ENCODE measurements around the gene GLB1L3. TPM values are rescaled to one million over a fixed set of nuclear protein-coding genes. Genes with fewer than 3 reads are reported as not detected.

GLB1L3 gene
- total and polyA plus RNA-seq, 2 of the 4 experiments (the other 2 are of a cell fraction) = not detected

DNA sequence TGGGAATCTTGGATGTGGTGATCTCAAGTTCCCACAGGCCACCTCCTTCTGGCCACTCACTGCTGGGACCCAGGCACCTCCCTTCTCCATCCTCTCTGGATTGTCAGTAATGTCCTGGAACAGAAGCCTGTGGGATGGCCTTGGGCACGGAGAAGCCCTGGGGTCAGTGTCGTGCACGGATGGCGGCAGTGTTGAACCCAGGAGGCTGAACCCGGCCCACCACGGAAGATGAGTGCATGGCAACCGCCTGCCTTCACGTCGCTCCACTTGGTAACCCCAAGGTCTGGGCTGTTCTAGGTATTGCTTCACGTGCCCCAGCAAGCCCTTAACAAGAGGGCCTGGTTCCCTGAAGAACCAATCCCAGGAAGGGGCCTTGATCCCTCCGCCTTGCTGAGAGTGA lies 30.1 kb upstream of the GLB1L3 start:
- no peaks in the 10 kb centered on the region for H3K27me3 ChIP-seq (ENCODE audit: control insufficient read depth, insufficient read depth, low read length)
- dilution Hi-C loops (cut with HindIII; ENCODE audit: low sequenced_read_pairs, unreplicated experiment) (no loop called here), in situ Hi-C loops (cut with MboI; ENCODE audit: low sequenced_read_pairs) (no loop called here), intact Hi-C loops (cut with micrococcal nuclease) (no loop called here)
- no peak overlapping the region for H3K56ac ChIP-seq (ENCODE audit: extremely low read depth, insufficient read depth, low read length)
- no peak overlapping the region for H4K8ac ChIP-seq (ENCODE audit: low read depth in 2 of 2, low read length in 2 of 2)
- no peak for ATAC-seq (ENCODE audit: low read depth)
- BruUV-seq (replicated peaks) = no TSS peak
- peaks cover 67% of the 10 kb centered on the region for H3K36me3 ChIP-seq (ENCODE audit: control insufficient read depth, insufficient read depth, low read length)
- H4K5ac ChIP-seq (ENCODE audit: low read depth, low read length) = no peak overlapping the region
- H3K4me2 ChIP-seq (ENCODE audit: low read depth, low read length) = no peak overlapping the region
- TF ChIP-seq CHD1 (IDR thresholded peaks at IDR 0.05; ENCODE audit: low read depth, low read length) (no peak), SMC3 (IDR thresholded peaks at IDR 0.05; ENCODE audit: low read depth, low read length) (no peak), RFX5 (IDR thresholded peaks at IDR 0.05; ENCODE audit: low read depth, low read length) (no peak), CEBPB (IDR thresholded peaks at IDR 0.05; ENCODE audit: low read depth, low read length) (no peak), BHLHE40 (IDR thresholded peaks at IDR 0.05; ENCODE audit: low read depth, low read length) (no peak), FOS (IDR thresholded peaks at IDR 0.05; ENCODE audit: low read depth, low read length) (no peak), RAD21 (IDR thresholded peaks at IDR 0.05; ENCODE audit: low read length) (no peak), MAFK (IDR thresholded peaks at IDR 0.05; ENCODE audit: low read depth, low read length) (no peak), NFE2L2 (IDR thresholded peaks at IDR 0.05; ENCODE audit: low read depth, low read length) (no peak), POLR2A (IDR thresholded peaks at IDR 0.05; ENCODE audit: low read depth, low read length) (no peak), RCOR1 (IDR thresholded peaks at IDR 0.05; ENCODE audit: insufficient replicate concordance, low read length) (no peak)
- TF ChIP-seq, protein P1, sequence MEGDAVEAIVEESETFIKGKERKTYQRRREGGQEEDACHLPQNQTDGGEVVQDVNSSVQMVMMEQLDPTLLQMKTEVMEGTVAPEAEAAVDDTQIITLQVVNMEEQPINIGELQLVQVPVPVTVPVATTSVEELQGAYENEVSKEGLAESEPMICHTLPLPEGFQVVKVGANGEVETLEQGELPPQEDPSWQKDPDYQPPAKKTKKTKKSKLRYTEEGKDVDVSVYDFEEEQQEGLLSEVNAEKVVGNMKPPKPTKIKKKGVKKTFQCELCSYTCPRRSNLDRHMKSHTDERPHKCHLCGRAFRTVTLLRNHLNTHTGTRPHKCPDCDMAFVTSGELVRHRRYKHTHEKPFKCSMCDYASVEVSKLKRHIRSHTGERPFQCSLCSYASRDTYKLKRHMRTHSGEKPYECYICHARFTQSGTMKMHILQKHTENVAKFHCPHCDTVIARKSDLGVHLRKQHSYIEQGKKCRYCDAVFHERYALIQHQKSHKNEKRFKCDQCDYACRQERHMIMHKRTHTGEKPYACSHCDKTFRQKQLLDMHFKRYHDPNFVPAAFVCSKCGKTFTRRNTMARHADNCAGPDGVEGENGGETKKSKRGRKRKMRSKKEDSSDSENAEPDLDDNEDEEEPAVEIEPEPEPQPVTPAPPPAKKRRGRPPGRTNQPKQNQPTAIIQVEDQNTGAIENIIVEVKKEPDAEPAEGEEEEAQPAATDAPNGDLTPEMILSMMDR (conservative IDR thresholded peaks at IDR 0.05; ENCODE audit: low read depth, low read length) = no peak
- TF ChIP-seq, protein P2, sequence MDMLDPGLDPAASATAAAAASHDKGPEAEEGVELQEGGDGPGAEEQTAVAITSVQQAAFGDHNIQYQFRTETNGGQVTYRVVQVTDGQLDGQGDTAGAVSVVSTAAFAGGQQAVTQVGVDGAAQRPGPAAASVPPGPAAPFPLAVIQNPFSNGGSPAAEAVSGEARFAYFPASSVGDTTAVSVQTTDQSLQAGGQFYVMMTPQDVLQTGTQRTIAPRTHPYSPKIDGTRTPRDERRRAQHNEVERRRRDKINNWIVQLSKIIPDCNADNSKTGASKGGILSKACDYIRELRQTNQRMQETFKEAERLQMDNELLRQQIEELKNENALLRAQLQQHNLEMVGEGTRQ (IDR thresholded peaks at IDR 0.05; ENCODE audit: low read depth, low read length) = no peak
- H2BK20ac ChIP-seq (ENCODE audit: low read depth, low read length) = no peak overlapping the region
- no peak overlapping the region for H2AFZ ChIP-seq (replicated peaks; ENCODE audit: low read length, poor library complexity)
- no peak overlapping the region for H2AK9ac ChIP-seq (replicated peaks; ENCODE audit: low read depth, low read length, poor library complexity)
- H3K4ac ChIP-seq (ENCODE audit: low read depth, low read length) = no peak overlapping the region
- no peak overlapping the region for H2BK5ac ChIP-seq (ENCODE audit: low read depth, low read length, poor library complexity, severe bottlenecking)
- H2BK120ac ChIP-seq (ENCODE audit: low read depth, low read length) = no peak overlapping the region
- H4K20me1 ChIP-seq (ENCODE audit: insufficient read depth, low read length) = no peaks in the 10 kb centered on the region
- no peak overlapping the region for H3K4me3 ChIP-seq (ENCODE audit: insufficient read depth, low read depth, low read length)
- H3K79me1 ChIP-seq (ENCODE audit: low read depth in 1 of 2, low read length in 2 of 2) = no peaks in the 10 kb centered on the region; a peak in 1 of 4 replicates
- POLR2A ChIA-PET (ENCODE audit: unreplicated experiment) = no interaction called here
- no peak overlapping the region for H4K91ac ChIP-seq (ENCODE audit: insufficient read depth, low read depth, low read length)
- H3K23ac ChIP-seq (ENCODE audit: low read depth, low read length) = no peak overlapping the region
- CTCF ChIA-PET = no interaction called here
- H3K9me3 ChIP-seq (ENCODE audit: control insufficient read depth, insufficient read depth, low read length) = no peaks in the 10 kb centered on the region
- H3K9me1 ChIP-seq (ENCODE audit: insufficient read depth, low read length) = no peaks in the 10 kb centered on the region; the same call in 1 of the 2 replicates
- H2BK15ac ChIP-seq (ENCODE audit: low read depth, low read length) = no peak overlapping the region
- no peak overlapping the region for H3K9ac ChIP-seq (ENCODE audit: low read depth, low read length)
- H3K18ac ChIP-seq (ENCODE audit: low read depth, low read length) = no peak overlapping the region
- no peak overlapping the region for H3K14ac ChIP-seq (replicated peaks; ENCODE audit: low read depth, low read length)
- no peak overlapping the region for H3K27ac ChIP-seq (ENCODE audit: insufficient read depth, low read length)
- H3K4me1 ChIP-seq (ENCODE audit: control insufficient read depth, insufficient read depth, low read length) = no peaks in the 10 kb centered on the region
- no peak for DNase-seq
- H2AK5ac ChIP-seq (ENCODE audit: low read depth, low read length) = no peak overlapping the region
- 60% methylated on average over 1 of the region's 11 CpGs; no CpG with 5 or more reads in 1 of the 2 experiments for WGBS, 2 experiments (ENCODE audit: extremely low coverage in 2 of 2, insufficient read length in 1 of 2)

All from IMR-90 (cell line).